GM18517 (cell line): ENCODE results near the gene IGFBPL1.

Experiments
- ATAC-seq: cut with Tn5 transposase; IDR thresholded peaks from one replicate; pipeline ENCODE4 v1.9.1; 2021; ENCODE audit warnings: mild to moderate bottlenecking, moderate library complexity; ENCODE audit not compliant: unreplicated experiment

Gene IGFBPL1

DNA sequence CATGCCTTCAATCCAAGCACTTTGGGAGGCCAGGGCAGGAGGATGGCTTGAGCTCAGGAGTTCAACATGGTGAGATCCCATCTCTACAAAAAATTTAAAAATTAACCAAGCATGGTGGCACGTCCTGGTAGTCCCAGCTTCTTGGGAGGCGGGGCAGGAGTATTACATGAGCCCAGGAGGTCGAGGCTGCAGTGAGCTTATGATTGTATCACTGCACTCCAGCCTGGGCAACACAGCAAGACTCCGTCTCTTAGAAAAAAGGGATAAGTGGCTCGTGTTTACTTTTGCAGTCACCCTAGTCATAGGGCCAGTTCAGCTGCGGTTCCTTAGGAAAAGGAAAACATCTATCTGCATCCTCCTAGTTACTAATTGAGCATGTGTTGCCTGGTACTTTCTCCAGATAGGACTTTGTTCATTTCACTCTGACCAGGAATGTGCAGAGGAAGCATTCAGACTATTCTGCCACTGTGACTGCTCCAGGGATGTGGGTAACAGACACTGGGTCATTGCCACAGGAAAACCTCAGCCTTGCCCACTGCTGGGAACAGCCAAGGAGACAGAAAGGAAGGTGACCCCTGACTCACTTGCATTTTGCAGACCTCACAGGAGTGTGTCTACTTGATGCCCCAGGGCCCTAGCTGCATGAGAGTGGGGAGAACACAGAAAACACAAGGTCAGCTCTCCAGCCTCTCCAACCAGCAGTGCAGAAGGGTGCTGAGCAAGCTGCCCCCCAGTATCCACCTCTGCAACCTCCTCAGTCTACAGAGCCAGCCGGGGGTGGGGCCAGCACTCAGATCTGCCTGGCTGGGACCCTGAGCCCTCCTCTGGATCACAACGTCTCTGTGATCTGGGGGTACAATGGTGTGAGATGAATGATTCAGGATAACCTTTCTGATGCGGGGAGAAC is 65.6 kb downstream of the IGFBPL1 start:
- ATAC-seq, result no peak

DNA sequence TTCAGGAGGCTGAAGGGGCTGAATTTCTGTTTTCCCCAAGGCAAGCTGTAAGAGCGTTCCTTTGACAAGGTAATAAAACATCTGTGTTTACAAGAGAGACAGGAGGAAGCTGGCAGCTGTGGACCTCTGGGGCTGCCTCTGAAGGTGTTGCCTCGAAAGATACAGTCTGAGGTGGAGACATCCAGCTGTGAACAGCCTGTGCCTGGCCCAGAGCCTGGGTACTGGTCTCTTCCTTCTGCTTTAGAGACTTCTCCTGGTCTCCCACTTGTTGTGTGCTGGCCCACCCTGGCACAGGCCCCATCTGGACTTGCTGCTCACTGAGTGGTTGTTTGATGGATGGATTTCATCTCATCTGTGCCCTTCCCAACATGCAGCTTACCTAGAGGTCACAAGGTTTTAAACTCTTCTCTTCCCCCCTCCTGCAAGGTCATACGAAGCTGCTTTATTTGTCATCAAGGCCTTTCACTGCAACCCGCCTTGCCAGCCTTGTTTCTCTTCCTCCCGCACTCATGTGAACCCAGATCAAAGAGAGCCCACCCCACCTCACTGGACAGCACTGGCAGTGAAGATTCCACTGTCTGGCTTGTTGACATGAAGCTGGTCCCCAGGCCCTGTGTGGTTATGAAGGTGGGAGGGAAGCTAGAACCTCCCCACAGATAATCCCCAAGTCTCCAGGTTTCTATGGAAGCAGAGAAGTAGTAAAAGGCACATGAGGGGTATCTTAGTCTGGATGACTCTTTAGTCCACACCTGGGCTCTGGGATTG is 66.7 kb downstream of the IGFBPL1 start:
- no peak for ATAC-seq

DNA sequence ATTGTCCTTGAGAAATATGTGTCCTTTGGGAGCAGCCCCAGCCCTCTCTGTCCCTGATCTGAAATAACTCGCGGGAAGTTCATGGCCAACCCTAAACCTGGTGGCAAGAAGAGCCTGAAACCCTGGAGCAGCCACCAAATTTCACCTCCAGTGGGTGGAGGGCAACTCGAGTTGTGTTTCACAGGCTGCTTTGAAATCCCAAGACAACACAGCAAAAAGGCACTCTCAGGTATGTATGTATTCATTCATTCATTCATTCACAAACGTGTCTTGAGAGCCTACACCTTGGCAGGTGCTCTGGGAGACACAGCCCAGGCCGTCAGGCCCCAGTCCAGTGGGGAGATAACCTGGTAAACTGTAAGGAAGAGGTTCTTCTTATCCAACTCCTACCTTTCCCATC is 67.4 kb downstream of the IGFBPL1 start:
- ATAC-seq, result no peak
